ENCODE results near the gene AXIN1. TPM values are rescaled to one million over a fixed set of nuclear protein-coding genes. Genes with fewer than 3 reads are reported as not detected.
A peak's percentile ranks its signal among the peaks of the same experiment; 100 is the strongest.

Gene AXIN1
- total and polyA plus RNA-seq, 9 of the 15 experiments (the other 6 are each of a cell fraction or from before 2014, with no cell fraction given) = 0.42 to 58.0 (median 25.9) TPM

- no peak for TF ChIP-seq ZNF518B (CRISPR knock-in tag; IDR thresholded peaks at IDR 0.05)
- TF ChIP-seq ZBED1 (IDR thresholded peaks at IDR 0.05) = no peak
- no peak for TF ChIP-seq RHOXF2B (CRISPR knock-in tag; conservative IDR thresholded peaks at IDR 0.05)
- no peak for TF ChIP-seq SRSF7 (optimal IDR thresholded peaks at IDR 0.05; ENCODE audit: low read depth, low read length)
- TF ChIP-seq NFIX (CRISPR knock-in tag; IDR thresholded peaks at IDR 0.05; ENCODE audit: low read depth) = no peak
- TF ChIP-seq ZBTB2 (IDR thresholded peaks at IDR 0.05) = peak; percentile 92
- TF ChIP-seq STAT5A (IDR thresholded peaks at IDR 0.05; ENCODE audit: borderline replicate concordance, low read length) = no peak
- no peak for TF ChIP-seq TCFL5 (CRISPR knock-in tag; conservative IDR thresholded peaks at IDR 0.05)
- TF ChIP-seq TGIF2 (CRISPR knock-in tag; IDR thresholded peaks at IDR 0.05) = no peak
- no peak for TF ChIP-seq KLF10 (CRISPR knock-in tag; IDR thresholded peaks at IDR 0.05)
- no peak for TF ChIP-seq KDM2B (CRISPR knock-in tag; IDR thresholded peaks at IDR 0.05)
- TF ChIP-seq HNRNPUL1 (IDR thresholded peaks at IDR 0.05; ENCODE audit: low read length) = no peak
- TF ChIP-seq, protein P1, sequence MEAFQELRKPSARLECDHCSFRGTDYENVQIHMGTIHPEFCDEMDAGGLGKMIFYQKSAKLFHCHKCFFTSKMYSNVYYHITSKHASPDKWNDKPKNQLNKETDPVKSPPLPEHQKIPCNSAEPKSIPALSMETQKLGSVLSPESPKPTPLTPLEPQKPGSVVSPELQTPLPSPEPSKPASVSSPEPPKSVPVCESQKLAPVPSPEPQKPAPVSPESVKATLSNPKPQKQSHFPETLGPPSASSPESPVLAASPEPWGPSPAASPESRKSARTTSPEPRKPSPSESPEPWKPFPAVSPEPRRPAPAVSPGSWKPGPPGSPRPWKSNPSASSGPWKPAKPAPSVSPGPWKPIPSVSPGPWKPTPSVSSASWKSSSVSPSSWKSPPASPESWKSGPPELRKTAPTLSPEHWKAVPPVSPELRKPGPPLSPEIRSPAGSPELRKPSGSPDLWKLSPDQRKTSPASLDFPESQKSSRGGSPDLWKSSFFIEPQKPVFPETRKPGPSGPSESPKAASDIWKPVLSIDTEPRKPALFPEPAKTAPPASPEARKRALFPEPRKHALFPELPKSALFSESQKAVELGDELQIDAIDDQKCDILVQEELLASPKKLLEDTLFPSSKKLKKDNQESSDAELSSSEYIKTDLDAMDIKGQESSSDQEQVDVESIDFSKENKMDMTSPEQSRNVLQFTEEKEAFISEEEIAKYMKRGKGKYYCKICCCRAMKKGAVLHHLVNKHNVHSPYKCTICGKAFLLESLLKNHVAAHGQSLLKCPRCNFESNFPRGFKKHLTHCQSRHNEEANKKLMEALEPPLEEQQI (IDR thresholded peaks at IDR 0.05) = no peak
- no peak for TF ChIP-seq XRCC4 (IDR thresholded peaks at IDR 0.05; ENCODE audit: extremely low read depth, insufficient read depth, insufficient read length)
- TF ChIP-seq GTF2E2 (tag; IDR thresholded peaks at IDR 0.05) = no peak
- no peak for TF ChIP-seq ETV1 (tag; conservative IDR thresholded peaks at IDR 0.05; ENCODE audit: low read depth)
- TF ChIP-seq CBX1 (IDR thresholded peaks at IDR 0.05; ENCODE audit: low read depth) = no peak
- TF ChIP-seq FOXJ3 (CRISPR knock-in tag; IDR thresholded peaks at IDR 0.05) = no peak
- TF ChIP-seq ARID2 (IDR thresholded peaks at IDR 0.05) = no peak
- no peak for TF ChIP-seq PHB2 (IDR thresholded peaks at IDR 0.05; ENCODE audit: low read depth)
- TF ChIP-seq, protein P2, sequence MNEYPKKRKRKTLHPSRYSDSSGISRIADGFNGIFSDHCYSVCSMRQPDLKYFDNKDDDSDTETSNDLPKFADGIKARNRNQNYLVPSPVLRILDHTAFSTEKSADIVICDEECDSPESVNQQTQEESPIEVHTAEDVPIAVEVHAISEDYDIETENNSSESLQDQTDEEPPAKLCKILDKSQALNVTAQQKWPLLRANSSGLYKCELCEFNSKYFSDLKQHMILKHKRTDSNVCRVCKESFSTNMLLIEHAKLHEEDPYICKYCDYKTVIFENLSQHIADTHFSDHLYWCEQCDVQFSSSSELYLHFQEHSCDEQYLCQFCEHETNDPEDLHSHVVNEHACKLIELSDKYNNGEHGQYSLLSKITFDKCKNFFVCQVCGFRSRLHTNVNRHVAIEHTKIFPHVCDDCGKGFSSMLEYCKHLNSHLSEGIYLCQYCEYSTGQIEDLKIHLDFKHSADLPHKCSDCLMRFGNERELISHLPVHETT (CRISPR knock-in tag; conservative IDR thresholded peaks at IDR 0.05 in 1 of 2, IDR thresholded peaks at IDR 0.05 in 1 of 2) = no peak
- TF ChIP-seq ZNF445 (CRISPR knock-in tag; IDR thresholded peaks at IDR 0.05; ENCODE audit: low read depth) = no peak
Measured at GRCh38 chr16:396605-397004, 44.1 kb upstream of the AXIN1 start (continued).

Measured in K562 (cell line).